Upper lobe of right lung (tissue), 1 donor: ENCODE measurements around the gene NRXN3. TPM values are rescaled to one million over a fixed set of nuclear protein-coding genes. Genes with fewer than 3 reads are reported as not detected.

Experiments used
- ATAC-seq: fragments of 200-7000 bp; cut with Tn5 transposase; one replicate; pipeline ENCODE4 v1.9.1; 2020; ENCODE audit warnings: mild to moderate bottlenecking, moderate library complexity
- DNase-seq: peaks from one replicate; pipeline ENCODE4 v3.0.0-alpha.2; 2020
- H3K27ac ChIP-seq: fragments of 200-600 bp; one replicate; pipeline ENCODE4 v1.8.0; 2022
- H3K27me3 ChIP-seq: fragments of 200-600 bp; one replicate; pipeline ENCODE4 v1.8.0; 2022; ENCODE audit warnings: mild to moderate bottlenecking
- H3K36me3 ChIP-seq: fragments of 200-600 bp; one replicate; pipeline ENCODE4 v1.8.0; 2022
- H3K4me1 ChIP-seq: fragments of 200-600 bp; one replicate; pipeline ENCODE4 v1.8.0; 2022
- H3K4me3 ChIP-seq: fragments of 200-600 bp; one replicate; pipeline ENCODE4 v1.8.0; 2022; ENCODE audit warnings: mild to moderate bottlenecking
- H3K9me3 ChIP-seq: fragments of 200-600 bp; one replicate; pipeline ENCODE4 v1.8.0; 2022
- CTCF ChIP-seq: fragments of 200-600 bp; IDR thresholded peaks from one replicate; pipeline ENCODE4 v1.8.0; 2022; ENCODE audit warnings: antibody characterized with exemption
- intact Hi-C: fragments of 100-400 bp; cut with DNase I; formaldehyde crosslinking; loops from one replicate; pipeline ENCODE4 v1.11.0; 2022
- total RNA-seq: library from RNA; stranded (reverse); fragmentation: NEBNext Ultra II Directional; extraction: Animal tissue kit (Norgen Biotek cat#: 25700); gene quantifications from one replicate; pipeline ENCODE4 v1.2.1, GENCODE V29; 2021
- donor health status: DM: no; HTN: yes; CAD: no; lungs with severe emphysema.

NRXN3 gene
- total RNA-seq, 1 donor from 2014 or later, result 10.0 TPM

- ATAC-seq (no peak), DNase-seq (no peak)
- Histone ChIP-seq H3K27ac (no peak overlapping the region), H3K9me3 (no peaks in the 10 kb centered on the region), H3K4me3 (no peak overlapping the region), H3K36me3 (no peaks in the 10 kb centered on the region), H3K27me3 (no peaks in the 10 kb centered on the region), H3K4me1 (no peaks in the 10 kb centered on the region)
- intact Hi-C loops, result no loop called here
- TF ChIP-seq CTCF, result no peak
Measured at GRCh38 chr14:79496701-79497100, 1326.5 kb downstream of the NRXN3 start.

- no peaks in the 10 kb centered on the region for H3K9me3 ChIP-seq
- no peak overlapping the region for H3K27ac ChIP-seq
- H3K36me3 ChIP-seq, result no peaks in the 10 kb centered on the region
- no peak for TF ChIP-seq CTCF
- H3K4me1 ChIP-seq, result no peaks in the 10 kb centered on the region
- H3K27me3 ChIP-seq, result no peaks in the 10 kb centered on the region
- intact Hi-C loops, result no loop called here
- ATAC-seq (no peak), DNase-seq (no peak)
- no peak overlapping the region for H3K4me3 ChIP-seq
Measured at GRCh38 chr14:79500489-79500888, 1330.3 kb downstream of the NRXN3 start.

- no peak for TF ChIP-seq CTCF
- no peak for DNase-seq
- intact Hi-C loops, result no loop called here
Measured at GRCh38 chr14:79502136-79502750, 1332.1 kb downstream of the NRXN3 start.

GRCh38 chr14:79502751-79503148 is 1332.6 kb downstream of the NRXN3 start:
- Histone ChIP-seq H3K27me3 (no peaks in the 10 kb centered on the region), H3K9me3 (no peaks in the 10 kb centered on the region), H3K36me3 (no peaks in the 10 kb centered on the region), H3K27ac (no peak overlapping the region), H3K4me1 (no peaks in the 10 kb centered on the region), H3K4me3 (no peak overlapping the region)
- DNase-seq (no peak), ATAC-seq (no peak)
- intact Hi-C loops, result no loop called here
- no peak for TF ChIP-seq CTCF

More at GRCh38 chr14:79502136-79502750, 1332.1 kb downstream of the NRXN3 start:
- Histone ChIP-seq H3K4me1 (no peaks in the 10 kb centered on the region), H3K36me3 (no peaks in the 10 kb centered on the region), H3K9me3 (no peaks in the 10 kb centered on the region), H3K4me3 (no peak overlapping the region), H3K27ac (no peak overlapping the region), H3K27me3 (no peaks in the 10 kb centered on the region)
- ATAC-seq, result no peak

GRCh38 chr14:79510659-79511058 is 1340.5 kb downstream of the NRXN3 start:
- intact Hi-C loops, result no loop called here
- H3K4me3 ChIP-seq, result no peak overlapping the region
- no peak for TF ChIP-seq CTCF
- no peaks in the 10 kb centered on the region for H3K4me1 ChIP-seq
- H3K27ac ChIP-seq, result no peak overlapping the region
- no peaks in the 10 kb centered on the region for H3K27me3 ChIP-seq
- H3K36me3 ChIP-seq, result no peaks in the 10 kb centered on the region
- DNase-seq, result no peak
- H3K9me3 ChIP-seq, result no peaks in the 10 kb centered on the region
- ATAC-seq, result peak; percentile 38

- no peak for ATAC-seq
- H3K36me3 ChIP-seq, result no peaks in the 10 kb centered on the region
- no peaks in the 10 kb centered on the region for H3K4me1 ChIP-seq
- no peak overlapping the region for H3K4me3 ChIP-seq
- no peaks in the 10 kb centered on the region for H3K9me3 ChIP-seq
- H3K27ac ChIP-seq, result no peak overlapping the region
- TF ChIP-seq CTCF, result no peak
- no peak for DNase-seq
- no peaks in the 10 kb centered on the region for H3K27me3 ChIP-seq
- intact Hi-C loops, result no loop called here
Measured at GRCh38 chr14:79511146-79511545, 1341.0 kb downstream of the NRXN3 start.
